HepG2 (cell line): Measurements from ENCODE around the gene RASA3. TPM values are rescaled to one million over a fixed set of nuclear protein-coding genes. Genes with fewer than 3 reads are reported as not detected.

Experiments
- ATAC-seq: fragments of 200-7000 bp; cut with Tn5 transposase; 3 replicates; pipeline ENCODE4 v1.9.1; 2020; ENCODE audit warnings: mild to moderate bottlenecking, moderate library complexity
- BruUV-seq: library from RNA; stranded (reverse); fragments of 400-500 nt; replicated peaks from 2 replicates; lab custom pipeline; 2021; lab: Mats Ljungman, UMichigan
- CTCF ChIA-PET: fragments of 300-600 bp; formaldehyde crosslinking; extraction: SDS; loops from one replicate; lab custom pipeline; 2021; ENCODE audit warnings: low total read pairs, inconsistent platforms, low intra/inter-chr PET ratio; lab: Yijun Ruan, JAX
- POLR2A ChIA-PET: fragments of 350-600 bp; sonication (Branson Sonifier 250); formaldehyde crosslinking; loops from one replicate; lab custom pipeline; 2020; ENCODE audit warnings: antibody characterized with exemption, inconsistent platforms; lab: Yijun Ruan, JAX
- DNase-seq: peaks from one replicate; pipeline ENCODE4 v3.0.0-alpha.2; 2015; ENCODE audit warnings: low spot score
- FAIRE-seq: peaks from 3 replicates; lab custom pipeline; 2011; peaks lifted over from hg19 to GRCh38; lab: Jason Lieb, UNC
- H2AFZ ChIP-seq: one replicate; pipeline ENCODE4 v1.6.1; 2011; ENCODE audit warnings: low read length, inconsistent platforms
- H3K27ac ChIP-seq: fragments of 300-600 bp; 3 replicates; pipeline ENCODE4 v1.8.0; 2011; ENCODE audit warnings: mixed run types, mild to moderate bottlenecking, mixed read lengths, low read length, inconsistent platforms; ENCODE audit not compliant: insufficient read depth; ENCODE audit errors: extremely low read length
- H3K27me3 ChIP-seq, 2 experiments: fragments of 200-600 bp in 1 of 2; 2 replicates in 1 of 2; 3 replicates in 1 of 2; pipeline versions ENCODE4 v1.6.0 to v1.8.0; 2011; ENCODE audit warnings: low read length in 2 of 2, mild to moderate bottlenecking in 2 of 2, moderate library complexity in 2 of 2, inconsistent platforms in 1 of 2; ENCODE audit not compliant: insufficient read depth in 2 of 2, control insufficient read depth in 1 of 2
- H3K36me3 ChIP-seq, 2 experiments: fragments of 200-600 bp in 1 of 2; replicated peaks in 1 of 2; 2 replicates in 1 of 2; 3 replicates in 1 of 2; pipeline versions ENCODE4 v1.5.1 to v1.8.0; 2011; ENCODE audit warnings: low read length in 2 of 2, inconsistent platforms in 1 of 2; ENCODE audit not compliant: insufficient read depth in 2 of 2, control insufficient read depth in 1 of 2
- H3K4me1 ChIP-seq: 2 replicates; pipeline ENCODE4 v1.5.1; 2012; ENCODE audit warnings: low read length, inconsistent platforms; ENCODE audit not compliant: insufficient read depth
- H3K4me2 ChIP-seq: 2 replicates; pipeline ENCODE4 v1.6.0; 2011; ENCODE audit warnings: low read depth, low read length, inconsistent platforms
- H3K4me3 ChIP-seq, 3 experiments: fragments of 200-600 bp in 1 of 3; sonication (generic), shearing (Covaris generic) in 1 of 3; replicated peaks in 1 of 3; 2 replicates each; pipeline ENCODE4 v1.5.1; 2011 to 2016; ENCODE audit warnings: low read length in 3 of 3, inconsistent platforms in 2 of 3, low read depth in 2 of 3, mild to moderate bottlenecking in 2 of 3, control low read depth in 1 of 3, mixed read lengths in 1 of 3; ENCODE audit not compliant: insufficient read depth in 1 of 3
- H3K79me2 ChIP-seq: one replicate; pipeline ENCODE4 v1.6.1; 2011; ENCODE audit warnings: low read length, inconsistent platforms; ENCODE audit not compliant: insufficient read depth
- H3K9ac ChIP-seq: 2 replicates; pipeline ENCODE4 v1.6.0; 2011; ENCODE audit warnings: mild to moderate bottlenecking, low read depth, low read length, inconsistent platforms; ENCODE audit not compliant: insufficient read depth
- H3K9me3 ChIP-seq: 2 replicates; pipeline ENCODE4 v1.5.1; 2012; ENCODE audit warnings: mild to moderate bottlenecking, low read length
- H4K20me1 ChIP-seq: 2 replicates; pipeline ENCODE4 v1.6.0; 2011; ENCODE audit warnings: inconsistent platforms, mild to moderate bottlenecking, low read length, moderate library complexity; ENCODE audit not compliant: insufficient read depth
- ARNT ChIP-seq: fragments of 450-650 bp; IDR thresholded peaks from 2 replicates; pipeline ENCODE4 v1.6.1; 2017
- DNMT1 ChIP-seq: sonication (generic); formaldehyde crosslinking; IDR thresholded peaks from 2 replicates; pipeline ENCODE4 v1.5.1; 2020; ENCODE audit warnings: mild to moderate bottlenecking, missing genetic modification reagents
- DPF2 ChIP-seq: sonication (generic); formaldehyde crosslinking; IDR thresholded peaks from 2 replicates; pipeline ENCODE4 v1.4.0; 2020; ENCODE audit warnings: mild to moderate bottlenecking, low read depth, missing genetic modification reagents, borderline replicate concordance
- HMGA1 ChIP-seq: sonication (generic); formaldehyde crosslinking; conservative IDR thresholded peaks from 2 replicates; pipeline ENCODE4 v1.4.0; 2020; ENCODE audit warnings: missing genetic modification reagents
- HNF4G ChIP-seq, 2 experiments: sonication (generic) in 1 of 2; formaldehyde crosslinking in 1 of 2; IDR thresholded peaks; 2 replicates each; pipeline versions ENCODE4 v1.4.0 to v1.6.1; 2011 to 2020; ENCODE audit warnings: borderline replicate concordance in 2 of 2, low read depth in 2 of 2, mild to moderate bottlenecking in 2 of 2, low read length in 1 of 2, missing genetic modification reagents in 1 of 2, moderate library complexity in 1 of 2
- HOXA3 ChIP-seq: sonication (generic); formaldehyde crosslinking; IDR thresholded peaks from 2 replicates; pipeline ENCODE4 v1.5.0; 2020; ENCODE audit warnings: missing genetic modification reagents
- NR2C2 ChIP-seq: sonication (generic); formaldehyde crosslinking; IDR thresholded peaks from 2 replicates; pipeline ENCODE4 v1.4.0; 2020; ENCODE audit warnings: missing genetic modification reagents, mild to moderate bottlenecking, moderate library complexity, borderline replicate concordance
- NR2F1 ChIP-seq, 2 experiments: fragments of 450-650 bp in 1 of 2; formaldehyde crosslinking in 1 of 2; IDR thresholded peaks; 2 replicates each; pipeline versions ENCODE4 v1.5.0 to v1.6.1; 2016 to 2020; ENCODE audit warnings: mild to moderate bottlenecking in 1 of 2, missing compliant biosample characterization in 1 of 2, missing genetic modification reagents in 1 of 2, moderate library complexity in 1 of 2
- NR2F2 ChIP-seq: IDR thresholded peaks from 2 replicates; pipeline ENCODE4 v1.6.1; 2012; ENCODE audit warnings: low read depth, inconsistent platforms, borderline replicate concordance
- NR2F6 ChIP-seq, 2 experiments: IDR thresholded peaks; 2 replicates each; pipeline ENCODE4 v1.6.1; 2016; ENCODE audit warnings: antibody characterized with exemption in 1 of 2, mild to moderate bottlenecking in 1 of 2
- SP2 ChIP-seq: sonication (generic); formaldehyde crosslinking; IDR thresholded peaks from 2 replicates; pipeline ENCODE4 v1.5.1; 2020; ENCODE audit warnings: mild to moderate bottlenecking, missing genetic modification reagents
- TRIM22 ChIP-seq: fragments of 450-650 bp; IDR thresholded peaks from 2 replicates; pipeline ENCODE4 v1.6.1; 2017
- U2AF2 ChIP-seq: fragments of 200-400 bp; formaldehyde crosslinking; IDR thresholded peaks from 2 replicates; pipeline ENCODE4 v1.6.1; 2017; ENCODE audit warnings: low read depth, mild to moderate bottlenecking, low read length
- ZNF335 ChIP-seq: sonication (generic); formaldehyde crosslinking; IDR thresholded peaks from 2 replicates; pipeline ENCODE4 v1.4.0; 2020; ENCODE audit warnings: missing genetic modification reagents
- ZNF446 ChIP-seq: sonication (generic); formaldehyde crosslinking; IDR thresholded peaks from 2 replicates; pipeline ENCODE4 v1.5.0; 2020; ENCODE audit warnings: mild to moderate bottlenecking, missing genetic modification reagents
- ZNF629 ChIP-seq: sonication (generic); formaldehyde crosslinking; conservative IDR thresholded peaks from 2 replicates; pipeline ENCODE4 v1.5.0; 2020; ENCODE audit warnings: missing genetic modification reagents
- ZSCAN9 ChIP-seq: IDR thresholded peaks from 2 replicates; pipeline ENCODE4 v1.6.1; 2016; ENCODE audit warnings: borderline replicate concordance
- WGBS: methylation state at CpG from one replicate; pipeline ENCODE4 v1.1.6; 2017; ENCODE audit warnings: low lambda C conversion rate; 5-methylcytosine and 5-hydroxymethylcytosine counted together
- in situ Hi-C: cut with HindIII; loops from 2 replicates; pipeline ENCODE4 v1.10.0; 2017; ENCODE audit warnings: low pct_unique_long_range_greater_than_20kb; ENCODE audit not compliant: extremely low pct_ligation_motif_present
- intact Hi-C: fragments of 100-400 bp; cut with micrococcal nuclease; formaldehyde crosslinking; loops from one replicate; pipeline ENCODE4 v1.10.0; 2022; ENCODE audit not compliant: unreplicated experiment
- polyA plus RNA-seq, 8 experiments: library from polyadenylated mRNA; depleted of rRNA in 3 of 8; stranded (reverse) in 7 of 8; unstranded in 1 of 8; fragments of >200 nt; fragmentation: Illumina TruSeq in 4 of 8; extraction: Trizol in 4 of 8; gene quantifications; 2 replicates each; pipeline versions ENCODE4 v1.2.1 to v1.2.3, GENCODE V29; 2011 to 2016; ENCODE audit warnings: low read depth in 4 of 8, missing spikeins in 1 of 8, mixed read lengths in 1 of 8; ENCODE audit not compliant: insufficient read depth in 1 of 8
- total RNA-seq, 5 experiments: library from RNA; depleted of rRNA; stranded (reverse); fragments of >200 nt; fragmentation: Illumina TruSeq; extraction: Trizol; gene quantifications; 2 replicates each; pipeline ENCODE4 v1.2.3, GENCODE V29; 2016; ENCODE audit warnings: low read depth in 1 of 5

The RASA3 gene
- total and polyA plus RNA-seq, 2 of the 13 experiments (the other 11 are each of a cell fraction or from before 2014, with no cell fraction given): 0.05 TPM; not detected in 1

GRCh38 chr13:114122127-114122511 is 10.3 kb downstream of the RASA3 start:
- WGBS: 75% methylated on average over 4 of the region's 11 CpGs
- H3K4me1 ChIP-seq: peaks cover 23% of the 10 kb centered on the region
- H2AFZ ChIP-seq: no peak overlapping the region
- CTCF ChIA-PET: no interaction called here
- ATAC-seq (no peak), DNase-seq (no peak), FAIRE-seq (no peak)
- in situ Hi-C loops: no loop called here
- no peak for TF ChIP-seq TRIM22
- TF ChIP-seq HOXA3 (CRISPR knock-in tag): no peak
- TF ChIP-seq NR2F2: no peak
- TF ChIP-seq ZSCAN9 (CRISPR knock-in tag): no peak
- TF ChIP-seq SP2 (CRISPR knock-in tag): no peak
- no peak overlapping the region for H3K4me3 ChIP-seq
- POLR2A ChIA-PET: no interaction called here
- H3K36me3 ChIP-seq: no peaks in the 10 kb centered on the region
- peaks cover 7 to 40% of the 10 kb centered on the region in 2 experiments; a peak in 4 of 5 replicates for H3K27me3 ChIP-seq
- intact Hi-C loops: no loop called here
- no peaks in the 10 kb centered on the region for H3K9me3 ChIP-seq
- H3K4me2 ChIP-seq: no peak overlapping the region
- no peak overlapping the region for H3K9ac ChIP-seq
- H3K27ac ChIP-seq: no peak overlapping the region
- no peaks in the 10 kb centered on the region for H3K79me2 ChIP-seq
- BruUV-seq: no TSS peak
- no peaks in the 10 kb centered on the region for H4K20me1 ChIP-seq

GRCh38 chr13:114121496-114122126 is 10.8 kb downstream of the RASA3 start:
- Histone ChIP-seq H3K4me1 (peaks cover 23% of the 10 kb centered on the region), H3K27ac (no peak overlapping the region), H2AFZ (no peak overlapping the region), H3K36me3 (no peaks in the 10 kb centered on the region), H3K9me3 (no peaks in the 10 kb centered on the region), H3K9ac (no peak overlapping the region), H3K27me3 (peaks cover 4 to 39% of the 10 kb centered on the region in 2 experiments; a peak in 4 of 5 replicates), H3K4me3 (no peak overlapping the region), H3K79me2 (no peaks in the 10 kb centered on the region), H3K4me2 (no peak overlapping the region; the same call in 1 of the 2 replicates), H4K20me1 (no peaks in the 10 kb centered on the region)
- TF ChIP-seq DPF2 (CRISPR knock-in tag) (no peak), HNF4G (IDR thresholded peaks at IDR 0.05; ENCODE audit: borderline replicate concordance, low read depth, low read length) (peak; percentile 8; the same call in 1 of the 2 replicates), HNF4G (CRISPR knock-in tag; IDR thresholded peaks at IDR 0.05; ENCODE audit: borderline replicate concordance, low read depth) (no peak), ZNF446 (no peak), ZNF629 (no peak), HMGA1 (CRISPR knock-in tag) (no peak), ZNF335 (CRISPR knock-in tag) (no peak), DNMT1 (no peak), NR2F6 (IDR thresholded peaks at IDR 0.05) (0 out of 2 replicates have a peak, but pooled peaks have one; percentile 33), NR2F6 (CRISPR knock-in tag; IDR thresholded peaks at IDR 0.05) (no peak), U2AF2 (no peak), NR2F1 (CRISPR knock-in tag; IDR thresholded peaks at IDR 0.05) (peak in 1 of 2 experiments; percentile 12; a peak in 1 of 4 replicates), ARNT (no peak), NR2C2 (CRISPR knock-in tag) (0 out of 2 replicates have a peak, but pooled peaks have one; percentile 26)
- ChIA-PET CTCF (no interaction called here), POLR2A (no interaction called here)
- FAIRE-seq (no peak), ATAC-seq (peak; percentile 44), DNase-seq (no peak)
- intact Hi-C loops (no loop called here), in situ Hi-C loops (no loop called here)
- WGBS: 12% methylated on average over 16 of the region's 24 CpGs
- no TSS peak for BruUV-seq
